ENCODE data around the gene CES1.
"Not testable (repeated sequence)": the region's sequence is repeated elsewhere in the genome, so short reads cannot be mapped to it uniquely, and the experiment has no call there.

CES1 gene

DNA sequence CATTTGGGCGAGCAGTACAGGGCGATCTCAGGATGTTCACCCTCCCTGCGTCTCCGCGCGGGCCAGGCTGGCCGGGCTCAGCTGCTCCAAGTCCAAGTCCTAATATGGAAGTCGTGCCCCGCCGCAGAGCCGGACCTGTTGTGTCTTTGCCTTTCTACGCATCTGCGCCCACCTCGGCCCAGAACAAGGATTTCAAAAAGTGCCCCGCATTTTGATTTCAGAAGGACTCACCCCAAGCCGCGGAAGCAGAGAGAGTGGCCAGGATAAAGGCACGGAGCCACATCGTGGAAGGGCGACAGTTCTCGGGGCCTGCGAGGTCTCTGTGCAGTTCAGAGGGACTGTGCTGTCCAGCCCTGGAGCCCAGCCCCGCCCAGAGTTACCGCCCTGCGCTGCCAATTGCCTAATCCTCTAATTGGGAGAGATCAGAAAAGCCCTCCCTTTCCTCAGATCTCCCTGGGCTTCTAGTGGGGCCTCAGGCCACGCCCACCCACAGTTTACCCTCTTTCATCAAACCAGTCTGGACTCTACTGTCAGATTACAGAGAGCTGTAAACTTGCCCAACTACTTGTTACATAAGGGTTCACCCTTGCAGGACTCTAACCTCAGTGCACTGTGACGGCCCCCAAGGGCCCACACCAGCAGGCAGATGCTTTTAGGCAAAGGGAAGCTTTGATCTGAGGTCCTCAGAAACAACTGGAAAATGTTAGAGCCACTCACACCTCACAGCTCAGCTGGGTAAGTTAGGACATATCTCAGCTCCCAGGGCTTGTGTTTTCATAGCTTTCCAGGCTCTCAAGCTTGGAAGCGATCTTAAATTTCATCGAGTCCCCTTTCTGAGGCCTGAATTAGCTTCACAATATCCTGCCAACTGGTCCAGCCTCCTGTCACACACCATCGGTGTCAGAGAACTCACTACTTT, at the start of gene CES1:
CES1 (minus strand) TSS at position 324 of the 919 bp plus-strand sequence; CDS start at position 283, 41 bp downstream.
- DNase-seq (ENCODE audit: low read depth), result no peak

DNA sequence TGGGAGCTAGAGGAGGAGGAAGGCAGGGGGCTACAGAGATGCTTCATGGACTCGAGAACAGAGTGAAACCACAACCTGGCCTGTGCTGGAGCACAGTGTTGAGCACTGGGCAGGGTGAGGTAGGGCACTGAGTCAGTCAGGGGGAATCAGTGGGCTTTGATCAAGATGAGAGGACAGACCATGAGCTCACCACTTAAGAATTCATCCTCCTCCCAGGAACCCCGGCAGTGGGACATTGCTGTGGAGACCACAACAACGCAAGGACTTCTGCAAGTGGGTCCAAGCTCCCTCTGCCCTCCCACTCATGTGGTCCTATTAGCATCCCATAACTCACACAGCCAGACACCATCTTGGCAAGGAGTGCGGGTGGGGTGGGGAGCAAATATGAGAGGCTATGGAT, 44.0 kb upstream of the CES1 start:
- peak; percentile 18 for DNase-seq (ENCODE audit: low read depth)

GRCh38 chr16:55875273-55875672, 42.4 kb upstream of the CES1 start, which contains the start of gene CES5A:
TSS of gene CES5A (minus strand) at chr16:55875373. CDS start at chr16:55875221, 152 bp downstream.
- no peak for DNase-seq (ENCODE audit: low read depth)

GRCh38 chr16:55873122-55873521, 40.2 kb upstream of the CES1 start:
- DNase-seq (ENCODE audit: low read depth), result no peak

- DNase-seq (ENCODE audit: low read depth), result no peak
Measured at GRCh38 chr16:55872130-55872529, 39.2 kb upstream of the CES1 start.

- DNase-seq (ENCODE audit: low read depth), result no peak
Measured at GRCh38 chr16:55871411-55872038, 38.6 kb upstream of the CES1 start.

- no peak for DNase-seq (ENCODE audit: low read depth)
Measured at GRCh38 chr16:55868980-55869379, 36.1 kb upstream of the CES1 start.

DNA sequence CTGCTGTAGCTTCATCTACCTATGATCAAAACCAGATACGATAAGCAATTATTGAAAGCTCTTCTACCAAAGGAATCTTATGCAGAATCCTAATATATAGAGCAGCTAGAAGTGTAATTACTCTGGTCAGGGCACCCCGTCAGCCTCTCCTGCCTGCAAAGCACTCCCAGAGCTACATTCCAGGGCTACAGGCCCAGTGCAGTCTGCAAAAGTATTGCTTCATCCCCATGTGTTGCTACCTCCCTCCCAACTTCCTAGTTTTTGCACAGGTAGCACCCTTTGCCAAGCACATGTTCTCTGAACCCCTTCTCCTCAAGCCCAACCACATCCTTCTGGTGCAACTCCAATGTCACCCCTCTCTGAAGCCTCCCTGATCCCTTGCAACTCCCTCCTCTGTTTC, 35.2 kb upstream of the CES1 start:
- no peak for DNase-seq (ENCODE audit: low read depth)

DNA sequence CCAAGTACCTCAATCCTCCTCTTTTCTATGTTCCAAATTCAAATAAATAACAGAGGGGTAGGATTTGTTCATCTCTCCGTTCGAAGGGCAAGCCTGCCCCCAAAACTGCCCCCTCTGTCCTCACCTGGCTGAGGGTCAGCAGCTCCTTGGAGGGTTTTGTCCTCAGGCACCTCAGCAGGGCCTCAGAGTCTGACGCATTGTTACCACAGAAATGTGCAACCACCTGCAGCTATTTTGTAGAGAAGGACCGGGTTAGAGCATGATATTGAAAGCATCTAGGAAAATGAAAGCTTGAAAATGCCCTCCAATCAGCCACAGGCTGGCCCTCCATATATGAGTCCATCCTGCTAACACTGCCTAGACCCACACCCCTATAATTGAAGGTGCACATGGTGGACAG, 28.4 kb upstream of the CES1 start:
- no peak for DNase-seq (ENCODE audit: low read depth)

DNA sequence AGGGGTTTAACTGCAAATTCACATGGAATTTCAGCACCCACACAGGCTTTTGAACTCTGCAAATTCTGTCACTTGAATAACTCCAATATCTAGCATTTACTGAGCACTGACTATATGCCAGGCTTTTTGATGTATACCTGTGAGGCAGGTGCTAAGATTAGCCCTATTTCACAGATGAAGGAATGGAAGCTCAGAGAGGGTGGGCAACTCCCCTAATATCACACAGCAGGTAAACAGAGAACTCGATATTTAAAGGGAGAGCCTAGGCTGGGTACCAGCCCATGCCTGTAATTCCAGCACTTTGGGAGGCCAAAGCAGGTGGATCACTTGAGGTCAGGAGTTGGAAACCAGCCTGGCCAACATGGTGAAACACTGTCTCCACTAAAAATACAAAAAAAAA, 24.8 kb upstream of the CES1 start:
- not testable (repeated sequence) for DNase-seq (ENCODE audit: low read depth)

- no peak for DNase-seq (ENCODE audit: low read depth)
Measured at GRCh38 chr16:55856950-55857349, 24.1 kb upstream of the CES1 start.

- DNase-seq (ENCODE audit: low read depth), result peak; percentile 35
Measured at GRCh38 chr16:55853114-55853513, 20.2 kb upstream of the CES1 start.

GRCh38 chr16:55849536-55849935, 16.6 kb upstream of the CES1 start:
- DNase-seq (ENCODE audit: low read depth), result no peak

GRCh38 chr16:55846598-55847346, 13.9 kb upstream of the CES1 start:
- no peak for DNase-seq (ENCODE audit: low read depth)

- DNase-seq (ENCODE audit: low read depth), result no peak
Measured at GRCh38 chr16:55843105-55843395, 10.2 kb upstream of the CES1 start.

GRCh38 chr16:55842369-55843104, 9.6 kb upstream of the CES1 start:
- peak; percentile 61 for DNase-seq (ENCODE audit: low read depth)

DNA sequence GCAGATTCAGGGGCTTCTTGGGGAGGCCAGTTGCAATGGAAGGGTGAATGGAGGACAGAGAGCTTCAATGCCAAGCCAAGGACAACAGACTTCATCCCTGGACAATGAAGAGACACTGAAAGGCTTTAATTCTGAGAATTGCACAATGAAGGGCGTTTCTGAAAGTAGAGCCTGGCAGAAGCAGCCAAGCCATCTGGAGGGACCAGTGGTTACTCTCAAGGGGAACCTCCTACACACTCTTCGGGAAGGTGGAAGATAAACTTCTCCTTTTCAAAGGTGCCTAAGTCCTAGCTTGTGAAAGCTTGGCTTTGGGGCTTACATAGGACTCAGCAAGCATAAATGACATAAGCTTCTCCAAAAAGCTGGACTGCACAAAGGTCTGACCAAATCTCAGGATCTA, 6.2 kb upstream of the CES1 start:
- no peak for DNase-seq (ENCODE audit: low read depth)

DNA sequence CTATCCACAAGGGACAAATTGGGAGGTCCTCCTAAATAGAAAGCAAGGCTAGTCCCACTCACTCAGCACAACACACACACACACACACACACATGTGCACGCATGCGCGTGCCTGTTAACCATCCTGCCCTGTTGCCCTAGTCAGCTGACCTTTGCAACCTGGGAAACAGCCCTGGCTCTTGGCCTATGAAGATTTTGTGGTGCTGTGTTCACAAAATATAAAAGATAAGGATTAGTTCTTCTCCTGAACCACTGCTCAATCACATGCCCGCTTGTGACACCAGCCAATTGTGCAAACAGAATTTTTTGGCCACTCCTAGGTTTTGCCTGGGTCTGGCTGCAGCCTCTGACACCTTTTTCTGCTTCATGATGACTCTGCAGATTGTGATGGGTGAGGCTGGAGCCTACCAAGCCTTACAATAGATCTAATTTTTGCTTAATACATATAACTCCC, 3.3 kb upstream of the CES1 start:
- DNase-seq (ENCODE audit: low read depth), result no peak

DNA sequence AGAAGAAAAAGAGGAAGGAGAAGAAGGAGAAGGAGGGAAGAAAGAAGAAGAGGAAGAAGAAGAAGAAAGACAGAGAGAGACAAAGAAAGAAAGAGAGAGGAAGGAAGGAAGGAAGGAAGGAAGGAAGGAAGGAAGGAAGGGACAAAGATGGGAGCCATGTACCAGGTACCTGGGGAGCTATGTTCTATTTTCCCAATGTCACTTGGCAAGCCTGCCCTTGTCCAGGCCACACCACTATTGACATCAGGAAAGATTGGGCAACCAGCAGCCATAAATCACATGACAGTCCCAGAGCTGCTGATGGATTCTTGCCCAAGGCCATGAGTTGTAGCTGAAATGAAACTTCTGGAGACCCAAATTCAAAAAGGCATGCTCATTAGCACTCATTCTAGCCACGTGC, 2.7 kb upstream of the CES1 start:
- no peak for DNase-seq (ENCODE audit: low read depth)

DNA sequence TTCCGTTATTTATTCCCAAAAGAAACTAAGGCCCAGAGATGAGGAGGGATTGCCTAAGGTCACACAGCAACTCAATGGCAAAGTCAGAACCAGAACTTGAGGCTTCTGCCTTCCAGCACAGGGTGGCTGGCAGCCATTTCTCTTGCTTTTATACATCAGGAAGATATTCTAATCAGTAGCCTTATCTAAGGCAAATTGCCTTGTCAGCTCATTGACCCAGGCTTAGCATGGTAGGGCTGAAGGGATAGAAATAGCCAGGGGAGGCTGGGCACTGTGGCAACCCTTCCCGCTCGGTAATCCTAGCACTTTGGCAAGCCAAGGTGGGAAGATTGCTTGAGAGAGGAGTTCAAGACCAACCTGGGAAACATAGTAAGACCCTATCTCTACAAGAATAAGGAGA, 2.3 kb upstream of the CES1 start:
- not testable (repeated sequence) for DNase-seq (ENCODE audit: low read depth)

DNA sequence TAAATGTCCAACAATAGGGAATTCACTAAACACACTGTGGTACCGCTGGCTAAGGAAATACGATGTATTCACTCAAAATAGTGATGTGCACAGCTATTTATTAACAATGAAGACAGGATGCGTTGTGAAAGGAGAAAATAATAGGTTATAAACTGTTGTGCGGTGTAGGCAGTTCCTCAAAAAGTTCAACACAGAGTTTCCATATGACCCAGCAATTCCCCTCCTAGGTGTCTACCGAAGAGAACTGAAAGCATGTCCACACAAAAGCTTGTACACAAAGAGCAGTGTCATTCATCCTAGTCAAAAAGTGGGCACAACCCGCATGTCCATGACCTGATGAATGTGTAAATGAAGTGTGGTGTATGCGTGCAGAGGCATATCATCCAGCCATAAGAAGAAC, 1.2 kb upstream of the CES1 start:
- DNase-seq (ENCODE audit: low read depth), result no peak

DNA sequence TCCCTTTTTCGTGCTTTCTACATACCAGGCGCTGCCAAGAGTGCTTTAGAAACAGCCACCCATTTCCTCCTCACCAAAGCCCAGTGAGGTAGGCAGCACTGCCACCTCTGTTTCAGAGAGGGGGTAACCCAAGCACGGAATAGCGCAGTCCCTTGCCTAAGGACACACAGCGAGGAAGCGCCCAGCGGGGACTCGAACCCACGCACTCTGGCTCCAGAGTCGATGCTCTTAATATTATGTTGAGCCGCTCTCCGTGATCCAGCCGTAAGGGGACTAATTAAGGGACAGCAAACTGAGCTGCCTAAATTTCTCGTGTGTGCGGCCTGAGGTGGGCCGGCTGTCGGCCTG, 497 bp downstream of the CES1 start:
- no peak for DNase-seq (ENCODE audit: low read depth)
